ENCODE results near the gene TCEA2. TPM values are rescaled to one million over a fixed set of nuclear protein-coding genes. Genes with fewer than 3 reads are reported as not detected.

The TCEA2 gene
- total RNA-seq, 3 donors from 2014 or later (not counting 1 experiment from before 2014, with no cell fraction given) = 25.0 to 28.7 (median 28.5) TPM

DNA sequence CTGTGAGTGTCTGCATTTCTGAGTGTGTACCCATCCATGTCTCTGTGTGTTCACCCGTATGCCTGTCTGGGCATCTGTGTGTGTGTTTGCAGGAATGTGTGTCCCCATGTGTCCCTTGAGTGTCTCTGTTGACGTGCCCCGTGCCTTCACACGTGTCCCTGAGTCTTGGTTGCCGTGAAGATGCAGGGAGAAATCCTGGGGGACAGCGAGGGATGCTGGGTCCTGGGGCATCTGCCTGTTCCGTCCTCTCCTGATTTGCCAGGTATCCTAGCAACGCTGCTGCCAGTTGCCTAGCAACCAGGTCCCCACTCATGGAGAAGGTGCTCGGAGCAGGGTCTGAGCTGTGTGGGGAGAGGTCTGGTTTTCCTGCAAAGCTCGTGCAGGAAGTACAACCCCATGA lies 27.2 kb downstream of the TCEA2 start:
- ATAC-seq (no peak), DNase-seq (no peak)
- peaks cover 4% of the 10 kb centered on the region for H3K27me3 ChIP-seq (ENCODE audit: control insufficient read depth, insufficient read depth, low read length)
- no peak overlapping the region for H3K4me3 ChIP-seq (ENCODE audit: low read length)
- H3K4me1 ChIP-seq (ENCODE audit: control insufficient read depth, insufficient read depth, low read length) = no peaks in the 10 kb centered on the region
- H3K36me3 ChIP-seq (ENCODE audit: control insufficient read depth, insufficient read depth, low read length) = no peaks in the 10 kb centered on the region
- intact Hi-C loops (cut with micrococcal nuclease) = no loop called here
- H3K27ac ChIP-seq (ENCODE audit: low read length) = no peak overlapping the region
- Mint-ChIP-seq H3K27me3 (ENCODE audit: low read depth in 2 of 2) (peaks cover 9 to 16% of the 10 kb centered on the region in 2 donors), H3K4me1 (no peaks in the 10 kb centered on the region), H3K9me3 (no peaks in the 10 kb centered on the region), H3K36me3 (no peaks in the 10 kb centered on the region), H3K27ac (no peak overlapping the region), H3K4me3 (no peak overlapping the region)
- H3K9me3 ChIP-seq (ENCODE audit: control insufficient read depth, insufficient read depth, low read length) = peaks cover 4% of the 10 kb centered on the region
- TF ChIP-seq CTCF (IDR thresholded peaks at IDR 0.05) = no peak
- 86% methylated on average over 10 of the region's 10 CpGs for WGBS (ENCODE audit: insufficient coverage)

GRCh38 chr20:64091340-64091739 lies 28.3 kb downstream of the TCEA2 start:
- no peak for ATAC-seq
- Mint-ChIP-seq H3K27ac (no peak overlapping the region), H3K36me3 (no peaks in the 10 kb centered on the region), H3K27me3 (ENCODE audit: low read depth in 2 of 2) (peaks cover 4% of the 10 kb centered on the region in 2 donors), H3K4me3 (no peak overlapping the region), H3K4me1 (peaks cover 0 to 1% of the 10 kb centered on the region in 2 donors), H3K9me3 (no peaks in the 10 kb centered on the region)
- peaks cover 4% of the 10 kb centered on the region for H3K9me3 ChIP-seq (ENCODE audit: control insufficient read depth, insufficient read depth, low read length)
- H3K4me1 ChIP-seq (ENCODE audit: control insufficient read depth, insufficient read depth, low read length) = no peaks in the 10 kb centered on the region
- TF ChIP-seq CTCF (IDR thresholded peaks at IDR 0.05) = no peak
- H3K4me3 ChIP-seq (ENCODE audit: low read length) = no peak overlapping the region
- H3K27ac ChIP-seq (ENCODE audit: low read length) = no peak overlapping the region
- WGBS (ENCODE audit: insufficient coverage) = 89% methylated on average over 19 of the region's 19 CpGs
- intact Hi-C loops (cut with micrococcal nuclease) = no loop called here
- no peaks in the 10 kb centered on the region for H3K27me3 ChIP-seq (ENCODE audit: control insufficient read depth, insufficient read depth, low read length)
- no peak for DNase-seq
- H3K36me3 ChIP-seq (ENCODE audit: control insufficient read depth, insufficient read depth, low read length) = no peaks in the 10 kb centered on the region

GRCh38 chr20:64091770-64092169 lies 28.8 kb downstream of the TCEA2 start:
- H3K36me3 ChIP-seq (ENCODE audit: control insufficient read depth, insufficient read depth, low read length) = no peaks in the 10 kb centered on the region
- peaks cover 4% of the 10 kb centered on the region for H3K9me3 ChIP-seq (ENCODE audit: control insufficient read depth, insufficient read depth, low read length)
- H3K27me3 Mint-ChIP-seq (ENCODE audit: low read depth in 2 of 2) = peaks cover 0 to 4% of the 10 kb centered on the region in 2 donors
- no peak overlapping the region for H3K27ac Mint-ChIP-seq
- no peak for TF ChIP-seq CTCF (IDR thresholded peaks at IDR 0.05)
- H3K36me3 Mint-ChIP-seq = no peaks in the 10 kb centered on the region
- ATAC-seq (no peak), DNase-seq (no peak)
- H3K27me3 ChIP-seq (ENCODE audit: control insufficient read depth, insufficient read depth, low read length) = no peaks in the 10 kb centered on the region
- peaks cover 1 to 3% of the 10 kb centered on the region in 2 donors for H3K9me3 Mint-ChIP-seq
- WGBS (ENCODE audit: insufficient coverage) = 64% methylated on average over 16 of the region's 16 CpGs
- peaks cover 0 to 5% of the 10 kb centered on the region in 2 donors for H3K4me1 Mint-ChIP-seq
- no peak overlapping the region for H3K4me3 ChIP-seq (ENCODE audit: low read length)
- intact Hi-C loops (cut with micrococcal nuclease) = no loop called here
- H3K4me3 Mint-ChIP-seq = no peak overlapping the region
- H3K27ac ChIP-seq (ENCODE audit: low read length) = no peak overlapping the region
- H3K4me1 ChIP-seq (ENCODE audit: control insufficient read depth, insufficient read depth, low read length) = no peaks in the 10 kb centered on the region

All from natural killer cell (primary cell).